Thyroid gland (tissue), 4 donors: ENCODE results near the gene DNAH1.

Experiments used
- CTCF ChIP-seq, 6 experiments: fragments of 200-600 bp in 3 of 6; fragments of 450-650 bp in 3 of 6; sonication (generic) in 3 of 6; IDR thresholded peaks; one replicate each; pipeline ENCODE4 v1.5.1; 2016 to 2019; ENCODE audit warnings: antibody characterized with exemption in 6 of 6, mild to moderate bottlenecking in 2 of 6, inconsistent platforms in 1 of 6, moderate library complexity in 1 of 6
- POLR2A ChIP-seq, 2 donors: fragments of 450-650 bp; IDR thresholded peaks; one replicate each; pipeline ENCODE4 v1.6.1; 2017; ENCODE audit warnings: antibody characterized with exemption in 2 of 2, mild to moderate bottlenecking in 2 of 2, moderate library complexity in 1 of 2

DNA sequence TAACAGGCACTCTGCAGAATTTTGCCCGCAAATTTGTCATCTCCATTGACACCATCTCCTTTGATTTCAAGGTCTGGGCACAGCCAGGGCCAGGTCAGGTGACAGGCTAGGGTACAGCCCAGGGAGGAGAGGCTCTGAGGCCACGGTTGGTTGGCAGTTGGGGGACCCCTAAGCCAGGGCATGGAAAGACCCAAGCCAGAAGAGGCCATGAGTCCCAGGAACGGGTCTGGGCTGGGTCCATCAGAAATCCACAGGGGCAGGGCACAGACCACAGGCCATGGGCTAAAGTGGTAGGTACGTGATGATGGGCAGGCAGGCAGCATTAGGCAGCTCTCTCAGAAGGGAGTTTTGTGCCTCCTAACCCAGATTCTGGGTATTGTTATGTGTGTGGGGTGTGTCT, 83.0 kb downstream of the DNAH1 start:
- TF ChIP-seq CTCF (IDR thresholded peaks at IDR 0.05) (no peak), POLR2A (IDR thresholded peaks at IDR 0.05) (no peak)
